HEK293 (cell line): ENCODE results near the gene OPCML.

Experiments used
- CTCF ChIA-PET: fragments of 350-600 bp; formaldehyde crosslinking; extraction: SDS; loops from one replicate; lab custom pipeline; 2021; ENCODE audit warnings: antibody characterized with exemption; lab: Yijun Ruan, JAX
- POLR2A ChIA-PET: fragments of 300-600 bp; formaldehyde crosslinking; extraction: SDS; loops from one replicate; lab custom pipeline; 2020; ENCODE audit warnings: antibody characterized with exemption, inconsistent platforms; lab: Yijun Ruan, JAX
- H3K27ac ChIP-seq: fragments of 200-500 bp; sonication (Bioruptor generic); 2 replicates; pipeline ENCODE4 v1.5.1; 2014; ENCODE audit warnings: low read depth, low read length, control low read depth, inconsistent platforms; ENCODE audit errors: extremely low read depth
- H3K36me3 ChIP-seq, 2 experiments: fragments of 200-500 bp in 1 of 2; sonication (Bioruptor generic) in 1 of 2; 1 replicate in 1 of 2; 2 replicates in 1 of 2; pipeline ENCODE4 v1.5.1; 2014 to 2017; ENCODE audit warnings: inconsistent platforms in 2 of 2, low read length in 2 of 2; ENCODE audit not compliant: control insufficient read depth in 2 of 2, insufficient read depth in 1 of 2
- H3K4me1 ChIP-seq: fragments of 200-500 bp; sonication (Bioruptor generic); 2 replicates; pipeline ENCODE4 v1.5.1; 2014; ENCODE audit warnings: mild to moderate bottlenecking, low read length, inconsistent platforms; ENCODE audit not compliant: control insufficient read depth, insufficient read depth
- H3K4me3 ChIP-seq: 2 replicates; pipeline ENCODE4 v1.5.1; 2011; ENCODE audit warnings: low read depth, mild to moderate bottlenecking, control low read depth, low read length, moderate library complexity
- H3K9me3 ChIP-seq: fragments of 200-500 bp; sonication (Bioruptor generic); 2 replicates; pipeline ENCODE4 v1.5.1; 2014; ENCODE audit warnings: low read depth, low read length, inconsistent platforms; ENCODE audit not compliant: control insufficient read depth, insufficient read depth
- ATF2 ChIP-seq: fragments of 450-650 bp; formaldehyde crosslinking; IDR thresholded peaks from 2 replicates; pipeline ENCODE4 v1.5.1; 2016; ENCODE audit warnings: missing biosample characterization, missing genetic modification characterization, low read depth
- GLIS1 ChIP-seq: fragments of 450-650 bp; formaldehyde crosslinking; IDR thresholded peaks from 2 replicates; pipeline ENCODE4 v1.5.1; 2016; ENCODE audit warnings: missing biosample characterization, missing genetic modification characterization
- IKZF3 ChIP-seq: fragments of 450-650 bp; IDR thresholded peaks from 2 replicates; pipeline ENCODE4 v1.5.0; 2018; ENCODE audit warnings: missing biosample characterization, mild to moderate bottlenecking, missing genetic modification characterization, moderate library complexity
- OSR2 ChIP-seq: fragments of 450-650 bp; formaldehyde crosslinking; IDR thresholded peaks from 2 replicates; pipeline ENCODE4 v1.5.1; 2016; ENCODE audit warnings: missing biosample characterization, missing genetic modification characterization
- SP2 ChIP-seq: fragments of 450-650 bp; formaldehyde crosslinking; IDR thresholded peaks from 2 replicates; pipeline ENCODE4 v1.5.1; 2016; ENCODE audit warnings: missing biosample characterization, missing genetic modification characterization
- YY1 ChIP-seq: fragments of 450-650 bp; formaldehyde crosslinking; IDR thresholded peaks from 2 replicates; pipeline ENCODE4 v1.5.1; 2018; ENCODE audit warnings: missing biosample characterization, missing genetic modification characterization
- ZBTB20 ChIP-seq: fragments of 450-650 bp; formaldehyde crosslinking; IDR thresholded peaks from 2 replicates; pipeline ENCODE4 v1.5.1; 2016; ENCODE audit warnings: missing biosample characterization, missing genetic modification characterization
- ZFP3 ChIP-seq: fragments of 450-650 bp; formaldehyde crosslinking; IDR thresholded peaks from 2 replicates; pipeline ENCODE4 v1.5.1; 2016; ENCODE audit warnings: low read depth, missing biosample characterization, missing genetic modification characterization
- ZNF121 ChIP-seq: fragments of 450-650 bp; formaldehyde crosslinking; IDR thresholded peaks from 2 replicates; pipeline ENCODE4 v1.5.1; 2016; ENCODE audit warnings: missing biosample characterization, missing genetic modification characterization
- ZNF221 ChIP-seq: fragments of 450-650 bp; formaldehyde crosslinking; IDR thresholded peaks from 2 replicates; pipeline ENCODE4 v1.5.1; 2017; ENCODE audit warnings: missing biosample characterization, missing genetic modification characterization, borderline replicate concordance
- ZNF223 ChIP-seq: fragments of 450-650 bp; formaldehyde crosslinking; IDR thresholded peaks from 2 replicates; pipeline ENCODE4 v1.5.1; 2016; ENCODE audit warnings: missing biosample characterization, missing genetic modification characterization
- ZNF248 ChIP-seq: fragments of 450-650 bp; formaldehyde crosslinking; IDR thresholded peaks from 2 replicates; pipeline ENCODE4 v1.5.1; 2017; ENCODE audit warnings: missing biosample characterization, missing genetic modification characterization
- ZNF266 ChIP-seq: fragments of 450-650 bp; formaldehyde crosslinking; IDR thresholded peaks from 2 replicates; pipeline ENCODE4 v1.5.1; 2016; ENCODE audit warnings: missing biosample characterization, missing genetic modification characterization, low read depth
- ZNF274 ChIP-seq, 2 experiments: fragments of 200-500 bp in 1 of 2; fragments of 450-650 bp in 1 of 2; sonication (Bioruptor generic) in 1 of 2; formaldehyde crosslinking in 1 of 2; IDR thresholded peaks; 2 replicates each; pipeline versions ENCODE4 v1.5.1 to v1.6.1; 2014 to 2016; ENCODE audit warnings: borderline replicate concordance in 1 of 2, inconsistent platforms in 1 of 2, low read length in 1 of 2, missing biosample characterization in 1 of 2, missing genetic modification characterization in 1 of 2
- ZNF280D ChIP-seq: fragments of 450-650 bp; formaldehyde crosslinking; IDR thresholded peaks from 2 replicates; pipeline ENCODE4 v1.5.1; 2016; ENCODE audit warnings: missing biosample characterization, missing genetic modification characterization
- ZNF449 ChIP-seq: fragments of 450-650 bp; formaldehyde crosslinking; IDR thresholded peaks from 2 replicates; pipeline ENCODE4 v1.5.1; 2017; ENCODE audit warnings: missing biosample characterization, mild to moderate bottlenecking, missing genetic modification characterization, moderate library complexity
- ZNF549 ChIP-seq: fragments of 450-650 bp; IDR thresholded peaks from 2 replicates; pipeline ENCODE4 v1.5.1; 2018; ENCODE audit warnings: missing biosample characterization, missing genetic modification characterization, mild to moderate bottlenecking, inconsistent platforms, moderate library complexity
- ZNF555 ChIP-seq: fragments of 450-650 bp; formaldehyde crosslinking; conservative IDR thresholded peaks from 2 replicates; pipeline ENCODE4 v1.5.1; 2017; ENCODE audit warnings: missing biosample characterization, mild to moderate bottlenecking, missing genetic modification characterization, inconsistent platforms
- ZNF558 ChIP-seq: fragments of 450-650 bp; formaldehyde crosslinking; IDR thresholded peaks from 2 replicates; pipeline ENCODE4 v1.5.1; 2016; ENCODE audit warnings: missing biosample characterization, missing genetic modification characterization
- ZNF610 ChIP-seq: fragments of 450-650 bp; formaldehyde crosslinking; IDR thresholded peaks from 2 replicates; pipeline ENCODE4 v1.5.1; 2016; ENCODE audit warnings: missing biosample characterization, missing genetic modification characterization, borderline replicate concordance
- ZNF621 ChIP-seq: fragments of 450-650 bp; formaldehyde crosslinking; IDR thresholded peaks from 2 replicates; pipeline ENCODE4 v1.5.1; 2017; ENCODE audit warnings: missing biosample characterization, missing genetic modification characterization
- ZNF623 ChIP-seq: fragments of 450-650 bp; formaldehyde crosslinking; IDR thresholded peaks from 2 replicates; pipeline ENCODE4 v1.5.1; 2016; ENCODE audit warnings: missing biosample characterization, missing genetic modification characterization
- ZNF704 ChIP-seq: fragments of 450-650 bp; formaldehyde crosslinking; IDR thresholded peaks from 2 replicates; pipeline ENCODE4 v1.5.1; 2016; ENCODE audit warnings: missing biosample characterization, missing genetic modification characterization
- ZNF747 ChIP-seq: fragments of 450-650 bp; formaldehyde crosslinking; IDR thresholded peaks from 2 replicates; pipeline ENCODE4 v1.5.1; 2016; ENCODE audit warnings: missing biosample characterization, missing genetic modification characterization
- ZSCAN23 ChIP-seq: fragments of 450-650 bp; formaldehyde crosslinking; IDR thresholded peaks from 2 replicates; pipeline ENCODE4 v1.5.1; 2016; ENCODE audit warnings: missing biosample characterization, missing genetic modification characterization
- ZXDB ChIP-seq: fragments of 450-650 bp; formaldehyde crosslinking; IDR thresholded peaks from 2 replicates; pipeline ENCODE4 v1.5.1; 2016; ENCODE audit warnings: missing biosample characterization, missing genetic modification characterization
- TF ChIP-seq, protein P1 (sequence below): fragments of 450-650 bp; formaldehyde crosslinking; IDR thresholded peaks from 2 replicates; pipeline ENCODE4 v1.5.1; 2016; ENCODE audit warnings: missing biosample characterization, missing genetic modification characterization

Gene OPCML

DNA sequence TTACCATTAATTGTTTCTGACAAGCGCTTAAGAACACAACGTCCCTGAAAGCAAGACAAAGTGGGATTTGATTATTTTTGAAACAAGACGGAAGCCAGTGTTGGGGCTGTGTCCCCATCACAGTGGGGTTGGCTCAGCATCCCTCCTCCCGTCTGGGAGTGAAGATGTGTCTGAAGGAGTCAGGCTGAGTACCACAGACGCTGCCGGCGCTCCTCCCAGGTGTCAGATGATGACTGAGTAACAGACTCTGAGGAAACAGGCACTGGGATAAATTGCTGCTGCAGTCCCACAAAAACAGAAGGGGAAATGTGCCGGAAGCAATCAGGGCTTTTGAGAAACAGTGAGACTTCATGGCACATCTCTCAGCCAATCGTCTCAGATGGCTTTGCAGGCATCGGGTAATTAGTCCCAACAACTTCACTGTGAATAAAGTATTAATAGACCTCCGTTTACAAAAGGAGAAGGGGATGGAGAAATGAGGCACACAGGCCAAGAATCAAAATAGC is 266.7 kb downstream of the OPCML start (continued):
- TF ChIP-seq ZNF449 (tag by site-specific recombination): no peak
- TF ChIP-seq, protein P1, sequence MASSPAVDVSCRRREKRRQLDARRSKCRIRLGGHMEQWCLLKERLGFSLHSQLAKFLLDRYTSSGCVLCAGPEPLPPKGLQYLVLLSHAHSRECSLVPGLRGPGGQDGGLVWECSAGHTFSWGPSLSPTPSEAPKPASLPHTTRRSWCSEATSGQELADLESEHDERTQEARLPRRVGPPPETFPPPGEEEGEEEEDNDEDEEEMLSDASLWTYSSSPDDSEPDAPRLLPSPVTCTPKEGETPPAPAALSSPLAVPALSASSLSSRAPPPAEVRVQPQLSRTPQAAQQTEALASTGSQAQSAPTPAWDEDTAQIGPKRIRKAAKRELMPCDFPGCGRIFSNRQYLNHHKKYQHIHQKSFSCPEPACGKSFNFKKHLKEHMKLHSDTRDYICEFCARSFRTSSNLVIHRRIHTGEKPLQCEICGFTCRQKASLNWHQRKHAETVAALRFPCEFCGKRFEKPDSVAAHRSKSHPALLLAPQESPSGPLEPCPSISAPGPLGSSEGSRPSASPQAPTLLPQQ (tag by site-specific recombination): no peak
- no peak for TF ChIP-seq ZFP3
- TF ChIP-seq ZNF221: no peak
- TF ChIP-seq YY1 (tag by site-specific recombination): no peak
- TF ChIP-seq ZBTB20 (tag by site-specific recombination): no peak
- TF ChIP-seq ZXDB (tag by site-specific recombination): no peak
- TF ChIP-seq ZNF747 (tag by site-specific recombination): no peak
- TF ChIP-seq ZNF248: no peak
- TF ChIP-seq, all 188 proteins: peak for 0

DNA sequence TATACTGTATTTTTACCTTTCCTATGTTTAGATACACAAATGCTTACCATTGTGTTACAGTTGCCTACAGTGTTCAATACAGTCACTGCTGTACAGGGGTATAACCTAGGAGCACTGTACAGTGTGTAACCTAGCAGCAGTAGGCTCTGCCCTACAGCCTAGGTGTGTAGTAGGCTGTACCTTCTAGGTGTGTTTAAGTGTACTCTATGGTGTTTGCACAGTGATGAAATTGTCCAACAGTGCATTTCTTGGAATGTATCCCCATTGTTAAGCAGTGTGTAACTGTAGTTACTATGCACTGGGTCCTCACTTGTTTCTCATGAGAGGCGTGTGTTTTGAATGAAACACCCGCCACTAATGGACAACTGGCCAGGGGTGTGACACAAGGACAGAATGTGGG is 269.0 kb downstream of the OPCML start:
- no peaks in the 10 kb centered on the region for H3K9me3 ChIP-seq
- no peak overlapping the region for H3K27ac ChIP-seq
- H3K4me3 ChIP-seq: no peak overlapping the region
- no peaks in the 10 kb centered on the region for H3K4me1 ChIP-seq
- CTCF ChIA-PET: no interaction called here
- POLR2A ChIA-PET: no interaction called here
- H3K36me3 ChIP-seq: no peaks in the 10 kb centered on the region
- no peak for TF ChIP-seq ZNF280D (tag by site-specific recombination)
- no peak for TF ChIP-seq ZNF549 (tag by site-specific recombination)
- no peak for TF ChIP-seq GLIS1
- no peak for TF ChIP-seq ZNF555
- no peak for TF ChIP-seq ZNF266 (tag by site-specific recombination)
- no peak for TF ChIP-seq ATF2
- no peak for TF ChIP-seq OSR2 (tag by site-specific recombination)
- TF ChIP-seq ZNF274 (IDR thresholded peaks at IDR 0.05; ENCODE audit: low read length): no peak
- no peak for TF ChIP-seq ZNF274 (tag by site-specific recombination; IDR thresholded peaks at IDR 0.05; ENCODE audit: borderline replicate concordance)
- no peak for TF ChIP-seq ZNF223
- TF ChIP-seq ZNF704 (tag by site-specific recombination): no peak
- TF ChIP-seq ZNF610: no peak
- TF ChIP-seq ZNF558 (tag by site-specific recombination): no peak
- no peak for TF ChIP-seq ZNF623 (tag by site-specific recombination)
- TF ChIP-seq SP2: no peak
- TF ChIP-seq ZNF621 (tag by site-specific recombination): no peak
- no peak for TF ChIP-seq ZNF121 (tag by site-specific recombination)
- TF ChIP-seq IKZF3 (tag by site-specific recombination): no peak
- TF ChIP-seq ZSCAN23 (tag by site-specific recombination): no peak
